K562 (cell line): ENCODE measurements around the gene ARPP21. TPM values are rescaled to one million over a fixed set of nuclear protein-coding genes. Genes with fewer than 3 reads are reported as not detected.

Source experiments
- ATAC-seq: fragments of 200-7000 bp; cut with Tn5 transposase; 3 replicates; pipeline ENCODE4 v1.9.1; 2020; ENCODE audit warnings: moderate library complexity
- BruUV-seq: library from RNA; stranded (reverse); fragments of 400-500 nt; replicated peaks from 2 replicates; lab custom pipeline; 2021; lab: Mats Ljungman, UMichigan
- CTCF ChIA-PET: fragments of 300-600 bp; formaldehyde crosslinking; extraction: SDS; loops from one replicate; lab custom pipeline; 2021; ENCODE audit warnings: low intra/inter-chr PET ratio; lab: Yijun Ruan, JAX
- POLR2A ChIA-PET: fragments of 300-600, 350-650 bp; sonication (Branson Sonifier 250); formaldehyde crosslinking; extraction: SDS; loops from one replicate; lab custom pipeline; 2021; ENCODE audit warnings: antibody characterized with exemption, inconsistent platforms; lab: Yijun Ruan, JAX
- DNase-seq, 4 experiments: peaks; one replicate each; pipeline versions ENCODE4 v3.0.0 to v3.0.0-alpha.2; 2011 to 2018; ENCODE audit warnings: low spot score in 3 of 4, mixed read lengths in 3 of 4; ENCODE audit errors: extremely low read depth in 1 of 4
- FAIRE-seq: peaks from 2 replicates; lab custom pipeline; 2011; peaks lifted over from hg19 to GRCh38; lab: Jason Lieb, UNC
- H2AFZ ChIP-seq: 2 replicates; pipeline ENCODE4 v1.6.0; 2011; ENCODE audit warnings: low read depth, low read length, control low read depth, inconsistent platforms
- H3K27ac ChIP-seq: fragments of 200-600 bp; 3 replicates; pipeline ENCODE4 v1.8.0; 2011; ENCODE audit warnings: low read depth, mild to moderate bottlenecking, control low read depth, inconsistent platforms, low read length, moderate library complexity, mixed read lengths; ENCODE audit errors: extremely low read depth
- H3K27me3 ChIP-seq, 2 experiments: fragments of 300-600 bp in 1 of 2; 2 replicates in 1 of 2; 3 replicates in 1 of 2; pipeline versions ENCODE4 v1.6.0 to v1.8.0; 2011; ENCODE audit warnings: inconsistent platforms in 2 of 2, low read length in 2 of 2, mild to moderate bottlenecking in 1 of 2, mixed read lengths in 1 of 2, moderate library complexity in 1 of 2; ENCODE audit not compliant: control insufficient read depth in 2 of 2, insufficient read depth in 2 of 2
- H3K36me3 ChIP-seq: fragments of 300-600 bp; 3 replicates; pipeline ENCODE4 v1.8.0; 2011; ENCODE audit warnings: mild to moderate bottlenecking, low read length, inconsistent platforms; ENCODE audit not compliant: control insufficient read depth, insufficient read depth
- H3K4me1 ChIP-seq, 2 experiments: fragments of 200-600 bp in 1 of 2; replicated peaks in 1 of 2; 2 replicates in 1 of 2; 3 replicates in 1 of 2; pipeline versions ENCODE4 v1.5.1 to v1.8.0; 2011; ENCODE audit warnings: inconsistent platforms in 2 of 2, low read length in 2 of 2, mild to moderate bottlenecking in 1 of 2, mixed read lengths in 1 of 2, moderate library complexity in 1 of 2; ENCODE audit not compliant: control insufficient read depth in 2 of 2, insufficient read depth in 2 of 2
- H3K4me2 ChIP-seq: 2 replicates; pipeline ENCODE4 v1.6.1; 2011; ENCODE audit warnings: low read length, control low read depth, inconsistent platforms, mixed read lengths; ENCODE audit not compliant: insufficient read depth
- H3K4me3 ChIP-seq: fragments of 200-600 bp; sonication (generic), shearing (Covaris generic); 2 replicates; pipeline ENCODE4 v1.5.1; 2016; ENCODE audit warnings: control low read depth, inconsistent platforms
- H3K79me2 ChIP-seq: fragments of 200-600 bp; 3 replicates; pipeline ENCODE4 v1.8.0; 2011; ENCODE audit warnings: low read length, inconsistent platforms; ENCODE audit not compliant: control insufficient read depth, insufficient read depth
- H3K9ac ChIP-seq, 2 experiments: 2 replicates each; pipeline versions ENCODE4 v1.6.0 to v1.6.1; 2011; ENCODE audit warnings: low read depth in 2 of 2, low read length in 2 of 2, control low read depth in 1 of 2, inconsistent platforms in 1 of 2, mild to moderate bottlenecking in 1 of 2, mixed read lengths in 1 of 2; ENCODE audit not compliant: insufficient read depth in 1 of 2
- H3K9me1 ChIP-seq: one replicate; pipeline ENCODE4 v1.6.0; 2011; ENCODE audit warnings: inconsistent platforms, mild to moderate bottlenecking, low read length, moderate library complexity; ENCODE audit not compliant: control insufficient read depth, insufficient read depth
- H3K9me3 ChIP-seq: replicated peaks from 2 replicates; pipeline ENCODE4 v1.5.1; 2011; ENCODE audit warnings: low read depth, low read length, inconsistent platforms; ENCODE audit not compliant: control insufficient read depth, insufficient read depth
- H4K20me1 ChIP-seq: replicated peaks from 2 replicates; pipeline ENCODE4 v1.6.1; 2011; ENCODE audit warnings: low read length, inconsistent platforms, mixed read lengths; ENCODE audit not compliant: control insufficient read depth, insufficient read depth
- CBFB ChIP-seq: sonication (generic); formaldehyde crosslinking; IDR thresholded peaks from 2 replicates; pipeline ENCODE4 v1.4.0; 2020; ENCODE audit warnings: mild to moderate bottlenecking, missing genetic modification reagents
- CTBP1 ChIP-seq: fragments of 450-650 bp; IDR thresholded peaks from 2 replicates; pipeline ENCODE4 v1.6.1; 2016; ENCODE audit warnings: borderline replicate concordance
- DPF2 ChIP-seq: fragments of 450-650 bp; IDR thresholded peaks from 2 replicates; pipeline ENCODE4 v1.6.1; 2016
- EWSR1 ChIP-seq: fragments of 450-650 bp; IDR thresholded peaks from 2 replicates; pipeline ENCODE4 v1.6.1; 2018; ENCODE audit warnings: borderline replicate concordance, mild to moderate bottlenecking, low read depth, moderate library complexity; ENCODE audit not compliant: partially characterized antibody
- RCOR1 ChIP-seq, 2 experiments: IDR thresholded peaks; 2 replicates each; pipeline ENCODE4 v1.6.1; 2012; ENCODE audit warnings: low read depth in 2 of 2, low read length in 2 of 2, borderline replicate concordance in 1 of 2, improper control_type of control experiment in 1 of 2
- TBL1XR1 ChIP-seq, 2 experiments: IDR thresholded peaks; 2 replicates each; pipeline ENCODE4 v1.6.1; 2012; ENCODE audit warnings: improper control_type of control experiment in 2 of 2, low read length in 2 of 2, mild to moderate bottlenecking in 1 of 2
- ZBTB7A ChIP-seq: IDR thresholded peaks from 2 replicates; pipeline ENCODE4 v1.6.1; 2011; ENCODE audit warnings: low read depth, mild to moderate bottlenecking, low read length, moderate library complexity, borderline replicate concordance; ENCODE audit not compliant: control insufficient read depth
- ZKSCAN3 ChIP-seq: fragments of 250-450 bp; sonication (Bioruptor Pico); IDR thresholded peaks from 2 replicates; pipeline ENCODE4 v1.4.0; 2020
- ZNF707 ChIP-seq: fragments of 250-450 bp; sonication (Bioruptor Pico); conservative IDR thresholded peaks from 2 replicates; pipeline ENCODE4 v1.8.0; 2022; ENCODE audit warnings: inconsistent platforms, mild to moderate bottlenecking, moderate library complexity
- ZNF76 ChIP-seq: fragments of 250-450 bp; sonication (Bioruptor Pico); IDR thresholded peaks from 2 replicates; pipeline ENCODE4 v1.4.0; 2020; ENCODE audit warnings: mild to moderate bottlenecking, moderate library complexity, borderline replicate concordance
- WGBS: fragments of 100-300 bp; shearing (Covaris generic); methylation state at CpG from one replicate; pipeline ENCODE4 v1.1.6; 2016; ENCODE audit warnings: low coverage, mixed read lengths; ENCODE audit not compliant: insufficient coverage; ENCODE audit errors: missing lambda C conversion rate; 5-methylcytosine and 5-hydroxymethylcytosine counted together
- in situ Hi-C: fragments of 300-500 bp; cut with MboI; formaldehyde crosslinking; loops from 4 replicates; pipeline ENCODE4 v1.15.0; 2018; ENCODE audit warnings: inconsistent platforms, mixed read lengths
- intact Hi-C: fragments of 100-400 bp; cut with micrococcal nuclease; formaldehyde crosslinking; loops from 2 replicates; pipeline ENCODE4 v1.14.2; 2022
- polyA plus RNA-seq, 8 experiments: library from polyadenylated mRNA; depleted of rRNA in 4 of 8; stranded (reverse) in 5 of 8; unstranded in 3 of 8; fragments of >200 nt; fragmentation: Nextera tagmentation in 2 of 8; fragmentation: Illumina TruSeq in 1 of 8; extraction: Ambion mirVana in 2 of 8; extraction: Trizol in 1 of 8; gene quantifications; 2 replicates each; pipeline versions ENCODE4 v1.2.1 to v1.2.3, GENCODE V29; 2011 to 2014; ENCODE audit warnings: inconsistent platforms in 1 of 8, missing spikeins in 1 of 8
- total RNA-seq, 7 experiments: library from RNA; depleted of rRNA in 6 of 7; stranded (reverse); fragments of >200 nt in 6 of 7; fragmentation: Illumina TruSeq in 2 of 7; extraction: Trizol in 2 of 7; gene quantifications; 2 replicates each; pipeline versions ENCODE4 v1.2.1 to v1.2.3, GENCODE V29; 2011 to 2021; ENCODE audit warnings: low replicate concordance in 1 of 7
- TF ChIP-seq, protein P1 (sequence below), 2 experiments: fragments of 250-450 bp in 1 of 2; fragments of 450-650 bp in 1 of 2; sonication (Bioruptor Pico) in 1 of 2; IDR thresholded peaks; 2 replicates each; pipeline versions ENCODE4 v1.6.1 to v1.8.0; 2016 to 2021; ENCODE audit warnings: mild to moderate bottlenecking in 2 of 2, moderate library complexity in 2 of 2, missing compliant biosample characterization in 1 of 2, missing genetic modification characterization in 1 of 2
- TF ChIP-seq, protein P2 (sequence below): fragments of 200-800 bp; sonication (Bioruptor generic); IDR thresholded peaks from 2 replicates; pipeline ENCODE4 v1.6.1; 2017; ENCODE audit warnings: missing genetic modification characterization, missing compliant biosample characterization
- TF ChIP-seq, protein P3 (sequence below): fragments of 250-450 bp; sonication (Bioruptor Pico); IDR thresholded peaks from 2 replicates; pipeline ENCODE4 v1.5.0; 2021; ENCODE audit warnings: mild to moderate bottlenecking, borderline replicate concordance
- TF ChIP-seq, protein P4 (sequence below): sonication (generic); formaldehyde crosslinking; IDR thresholded peaks from 2 replicates; pipeline ENCODE4 v1.8.0; 2022; ENCODE audit warnings: mild to moderate bottlenecking, missing genetic modification reagents

ARPP21 gene
- total and polyA plus RNA-seq, 9 of the 15 experiments (the other 6 are each of a cell fraction or from before 2014, with no cell fraction given), result not detected

DNA sequence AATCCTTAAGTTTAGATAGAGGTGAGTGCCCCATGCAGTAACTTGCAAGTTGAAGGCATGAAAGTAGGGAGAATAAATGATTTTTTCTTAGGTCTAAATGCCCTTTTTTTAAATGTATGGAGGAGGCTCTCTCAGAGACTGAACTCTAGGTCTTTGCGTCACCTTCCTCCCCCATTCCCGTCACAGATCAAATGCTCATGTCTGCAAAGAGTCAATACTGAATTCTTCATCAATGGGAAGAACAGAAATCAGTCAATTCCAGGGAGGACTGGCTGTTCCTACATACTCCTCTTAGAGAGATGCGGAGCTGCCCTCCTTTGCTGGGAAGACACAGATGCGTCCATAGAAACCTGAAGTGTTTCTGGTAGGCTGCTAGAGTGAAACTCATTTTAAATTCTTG, 98.2 kb downstream of the ARPP21 start:
- ATAC-seq, result no peak
- Histone ChIP-seq H3K9ac (no peak overlapping the region), H3K36me3 (no peaks in the 10 kb centered on the region), H3K27me3 (no peaks in the 10 kb centered on the region), H3K9me3 (0 out of 2 replicates have a peak, but pooled peaks cover 2% of the 10 kb centered on the region), H3K4me3 (no peak overlapping the region), H2AFZ (no peak overlapping the region), H3K4me1 (no peaks in the 10 kb centered on the region), H3K4me2 (no peak overlapping the region), H3K9me1 (no peaks in the 10 kb centered on the region), H3K79me2 (no peaks in the 10 kb centered on the region), H3K27ac (no peak overlapping the region), H4K20me1 (no peaks in the 10 kb centered on the region)
- intact Hi-C loops (no loop called here), in situ Hi-C loops (no loop called here)
- WGBS, result 2% methylated on average over 4 of the region's 4 CpGs
- CTCF ChIA-PET, result no interaction called here
- BruUV-seq, result no TSS peak
- no peak for FAIRE-seq
- POLR2A ChIA-PET, result no interaction called here
- no peak for DNase-seq
- TF ChIP-seq CBFB (CRISPR knock-in tag) (no peak), ZNF707 (CRISPR knock-in tag) (no peak), ZNF76 (CRISPR knock-in tag) (no peak), DPF2 (no peak), EWSR1 (no peak), ZKSCAN3 (CRISPR knock-in tag) (no peak), RCOR1 (IDR thresholded peaks at IDR 0.05; ENCODE audit: borderline replicate concordance in 1 of 2, low read depth in 2 of 2, low read length in 2 of 2) (no peak), TBL1XR1 (IDR thresholded peaks at IDR 0.05; ENCODE audit: low read length in 2 of 2) (no peak), ZBTB7A (no peak), CTBP1 (no peak)
- TF ChIP-seq, protein P1, sequence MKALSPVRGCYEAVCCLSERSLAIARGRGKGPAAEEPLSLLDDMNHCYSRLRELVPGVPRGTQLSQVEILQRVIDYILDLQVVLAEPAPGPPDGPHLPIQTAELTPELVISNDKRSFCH (CRISPR knock-in tag; IDR thresholded peaks at IDR 0.05), result no peak
- TF ChIP-seq, protein P1 (tag; IDR thresholded peaks at IDR 0.05), result no peak
- TF ChIP-seq, protein P2, sequence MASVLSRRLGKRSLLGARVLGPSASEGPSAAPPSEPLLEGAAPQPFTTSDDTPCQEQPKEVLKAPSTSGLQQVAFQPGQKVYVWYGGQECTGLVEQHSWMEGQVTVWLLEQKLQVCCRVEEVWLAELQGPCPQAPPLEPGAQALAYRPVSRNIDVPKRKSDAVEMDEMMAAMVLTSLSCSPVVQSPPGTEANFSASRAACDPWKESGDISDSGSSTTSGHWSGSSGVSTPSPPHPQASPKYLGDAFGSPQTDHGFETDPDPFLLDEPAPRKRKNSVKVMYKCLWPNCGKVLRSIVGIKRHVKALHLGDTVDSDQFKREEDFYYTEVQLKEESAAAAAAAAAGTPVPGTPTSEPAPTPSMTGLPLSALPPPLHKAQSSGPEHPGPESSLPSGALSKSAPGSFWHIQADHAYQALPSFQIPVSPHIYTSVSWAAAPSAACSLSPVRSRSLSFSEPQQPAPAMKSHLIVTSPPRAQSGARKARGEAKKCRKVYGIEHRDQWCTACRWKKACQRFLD, result no peak
- TF ChIP-seq, protein P3, sequence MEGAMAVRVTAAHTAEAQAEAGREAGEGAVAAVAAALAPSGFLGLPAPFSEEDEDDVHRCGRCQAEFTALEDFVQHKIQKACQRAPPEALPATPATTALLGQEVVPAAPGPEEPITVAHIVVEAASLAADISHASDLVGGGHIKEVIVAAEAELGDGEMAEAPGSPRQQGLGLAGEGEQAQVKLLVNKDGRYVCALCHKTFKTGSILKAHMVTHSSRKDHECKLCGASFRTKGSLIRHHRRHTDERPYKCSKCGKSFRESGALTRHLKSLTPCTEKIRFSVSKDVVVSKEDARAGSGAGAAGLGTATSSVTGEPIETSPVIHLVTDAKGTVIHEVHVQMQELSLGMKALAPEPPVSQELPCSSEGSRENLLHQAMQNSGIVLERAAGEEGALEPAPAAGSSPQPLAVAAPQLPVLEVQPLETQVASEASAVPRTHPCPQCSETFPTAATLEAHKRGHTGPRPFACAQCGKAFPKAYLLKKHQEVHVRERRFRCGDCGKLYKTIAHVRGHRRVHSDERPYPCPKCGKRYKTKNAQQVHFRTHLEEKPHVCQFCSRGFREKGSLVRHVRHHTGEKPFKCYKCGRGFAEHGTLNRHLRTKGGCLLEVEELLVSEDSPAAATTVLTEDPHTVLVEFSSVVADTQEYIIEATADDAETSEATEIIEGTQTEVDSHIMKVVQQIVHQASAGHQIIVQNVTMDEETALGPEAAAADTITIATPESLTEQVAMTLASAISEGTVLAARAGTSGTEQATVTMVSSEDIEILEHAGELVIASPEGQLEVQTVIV (CRISPR knock-in tag), result no peak
- TF ChIP-seq, protein P4, sequence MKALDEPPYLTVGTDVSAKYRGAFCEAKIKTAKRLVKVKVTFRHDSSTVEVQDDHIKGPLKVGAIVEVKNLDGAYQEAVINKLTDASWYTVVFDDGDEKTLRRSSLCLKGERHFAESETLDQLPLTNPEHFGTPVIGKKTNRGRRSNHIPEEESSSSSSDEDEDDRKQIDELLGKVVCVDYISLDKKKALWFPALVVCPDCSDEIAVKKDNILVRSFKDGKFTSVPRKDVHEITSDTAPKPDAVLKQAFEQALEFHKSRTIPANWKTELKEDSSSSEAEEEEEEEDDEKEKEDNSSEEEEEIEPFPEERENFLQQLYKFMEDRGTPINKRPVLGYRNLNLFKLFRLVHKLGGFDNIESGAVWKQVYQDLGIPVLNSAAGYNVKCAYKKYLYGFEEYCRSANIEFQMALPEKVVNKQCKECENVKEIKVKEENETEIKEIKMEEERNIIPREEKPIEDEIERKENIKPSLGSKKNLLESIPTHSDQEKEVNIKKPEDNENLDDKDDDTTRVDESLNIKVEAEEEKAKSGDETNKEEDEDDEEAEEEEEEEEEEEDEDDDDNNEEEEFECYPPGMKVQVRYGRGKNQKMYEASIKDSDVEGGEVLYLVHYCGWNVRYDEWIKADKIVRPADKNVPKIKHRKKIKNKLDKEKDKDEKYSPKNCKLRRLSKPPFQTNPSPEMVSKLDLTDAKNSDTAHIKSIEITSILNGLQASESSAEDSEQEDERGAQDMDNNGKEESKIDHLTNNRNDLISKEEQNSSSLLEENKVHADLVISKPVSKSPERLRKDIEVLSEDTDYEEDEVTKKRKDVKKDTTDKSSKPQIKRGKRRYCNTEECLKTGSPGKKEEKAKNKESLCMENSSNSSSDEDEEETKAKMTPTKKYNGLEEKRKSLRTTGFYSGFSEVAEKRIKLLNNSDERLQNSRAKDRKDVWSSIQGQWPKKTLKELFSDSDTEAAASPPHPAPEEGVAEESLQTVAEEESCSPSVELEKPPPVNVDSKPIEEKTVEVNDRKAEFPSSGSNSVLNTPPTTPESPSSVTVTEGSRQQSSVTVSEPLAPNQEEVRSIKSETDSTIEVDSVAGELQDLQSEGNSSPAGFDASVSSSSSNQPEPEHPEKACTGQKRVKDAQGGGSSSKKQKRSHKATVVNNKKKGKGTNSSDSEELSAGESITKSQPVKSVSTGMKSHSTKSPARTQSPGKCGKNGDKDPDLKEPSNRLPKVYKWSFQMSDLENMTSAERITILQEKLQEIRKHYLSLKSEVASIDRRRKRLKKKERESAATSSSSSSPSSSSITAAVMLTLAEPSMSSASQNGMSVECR (CRISPR knock-in tag), result no peak
